ENCODE data around the gene NPBWR2.

DNA sequence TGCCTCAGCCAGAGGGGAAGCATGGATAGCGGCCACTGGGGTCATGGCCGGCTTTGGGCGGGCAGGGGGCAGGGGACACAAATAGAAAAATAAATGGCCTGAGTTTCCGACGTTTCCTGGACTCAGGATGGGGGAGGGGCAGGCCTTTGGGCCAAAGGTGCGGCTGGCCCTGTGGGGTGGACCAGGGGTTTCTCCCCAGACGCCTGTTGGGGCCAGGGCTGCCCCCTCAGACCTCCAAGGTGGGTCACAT is 50.8 kb downstream of the NPBWR2 start:
- TF ChIP-seq RAD21 (IDR thresholded peaks at IDR 0.05; ENCODE audit: low read depth) (no peak), POLR2A (IDR thresholded peaks at IDR 0.05; ENCODE audit: borderline replicate concordance, extremely low read depth, insufficient read depth, insufficient read length) (no peak), YY1 (IDR thresholded peaks at IDR 0.05; ENCODE audit: extremely low read depth, insufficient replicate concordance, low read depth, low read length) (no peak), JUND (IDR thresholded peaks at IDR 0.05) (no peak), REST (IDR thresholded peaks at IDR 0.05; ENCODE audit: low read depth) (no peak)
- TF ChIP-seq, protein P1, sequence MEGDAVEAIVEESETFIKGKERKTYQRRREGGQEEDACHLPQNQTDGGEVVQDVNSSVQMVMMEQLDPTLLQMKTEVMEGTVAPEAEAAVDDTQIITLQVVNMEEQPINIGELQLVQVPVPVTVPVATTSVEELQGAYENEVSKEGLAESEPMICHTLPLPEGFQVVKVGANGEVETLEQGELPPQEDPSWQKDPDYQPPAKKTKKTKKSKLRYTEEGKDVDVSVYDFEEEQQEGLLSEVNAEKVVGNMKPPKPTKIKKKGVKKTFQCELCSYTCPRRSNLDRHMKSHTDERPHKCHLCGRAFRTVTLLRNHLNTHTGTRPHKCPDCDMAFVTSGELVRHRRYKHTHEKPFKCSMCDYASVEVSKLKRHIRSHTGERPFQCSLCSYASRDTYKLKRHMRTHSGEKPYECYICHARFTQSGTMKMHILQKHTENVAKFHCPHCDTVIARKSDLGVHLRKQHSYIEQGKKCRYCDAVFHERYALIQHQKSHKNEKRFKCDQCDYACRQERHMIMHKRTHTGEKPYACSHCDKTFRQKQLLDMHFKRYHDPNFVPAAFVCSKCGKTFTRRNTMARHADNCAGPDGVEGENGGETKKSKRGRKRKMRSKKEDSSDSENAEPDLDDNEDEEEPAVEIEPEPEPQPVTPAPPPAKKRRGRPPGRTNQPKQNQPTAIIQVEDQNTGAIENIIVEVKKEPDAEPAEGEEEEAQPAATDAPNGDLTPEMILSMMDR (IDR thresholded peaks at IDR 0.05 in 2 of 3, conservative IDR thresholded peaks at IDR 0.05 in 1 of 3; ENCODE audit: borderline replicate concordance in 1 of 3, insufficient read depth in 1 of 3, low read depth in 2 of 3, low read length in 2 of 3) = no peak
